Lung (tissue), 12 donors: ENCODE results near the gene SOBP. TPM values are rescaled to one million over a fixed set of nuclear protein-coding genes. Genes with fewer than 3 reads are reported as not detected.

Source experiments
- ATAC-seq: fragments of 200-7000 bp; cut with Tn5 transposase; one replicate; pipeline ENCODE4 v1.9.1; 2020; ENCODE audit warnings: moderate number of reproducible peaks; ENCODE audit not compliant: insufficient read depth, low FRiP score
- DNase-seq, 3 donors: peaks; one replicate each; pipeline ENCODE4 v3.0.0-alpha.2; 2013 to 2017
- H3K27ac ChIP-seq, 2 donors: one replicate each; pipeline ENCODE4 v1.5.1; 2013; ENCODE audit warnings: mild to moderate bottlenecking in 2 of 2, moderate library complexity in 2 of 2, control low read depth in 1 of 2, inconsistent platforms in 1 of 2, low read depth in 1 of 2, low read length in 1 of 2
- H3K27me3 ChIP-seq, 3 donors: one replicate each; pipeline ENCODE4 v1.5.1; 2013; ENCODE audit warnings: low read length in 2 of 3; ENCODE audit not compliant: control insufficient read depth in 3 of 3, insufficient read depth in 3 of 3
- H3K36me3 ChIP-seq, 4 donors: one replicate each; pipeline ENCODE4 v1.5.1; 2013; ENCODE audit warnings: low read length in 4 of 4, mild to moderate bottlenecking in 1 of 4, moderate library complexity in 1 of 4; ENCODE audit not compliant: control insufficient read depth in 4 of 4, insufficient read depth in 4 of 4
- H3K4me1 ChIP-seq, 5 donors: one replicate each; pipeline ENCODE4 v1.5.1; 2013; ENCODE audit warnings: low read length in 5 of 5, mild to moderate bottlenecking in 2 of 5, moderate library complexity in 1 of 5; ENCODE audit not compliant: control insufficient read depth in 5 of 5, insufficient read depth in 5 of 5
- H3K4me3 ChIP-seq: one replicate; pipeline ENCODE4 v1.5.1; 2013; ENCODE audit warnings: mild to moderate bottlenecking, control low read depth, moderate library complexity
- H3K9ac ChIP-seq, 2 donors: one replicate each; pipeline ENCODE4 v1.5.1; 2013; ENCODE audit warnings: low read length in 2 of 2, control low read depth in 1 of 2; ENCODE audit not compliant: insufficient read depth in 1 of 2
- H3K9me3 ChIP-seq, 4 donors: one replicate each; pipeline ENCODE4 v1.5.1; 2013; ENCODE audit warnings: low read length in 3 of 4, mild to moderate bottlenecking in 1 of 4, moderate library complexity in 1 of 4; ENCODE audit not compliant: control insufficient read depth in 4 of 4, insufficient read depth in 3 of 4
- WGBS, 2 donors: extraction: QIAGEN DNeasy Blood & Tissue Kit; methylation state at CpG; one replicate each; pipeline ENCODE4 v1.1.7; 2013; 5-methylcytosine and 5-hydroxymethylcytosine counted together
- polyA plus RNA-seq, 2 donors: library from polyadenylated mRNA; stranded (reverse); fragments of 200-250 nt; gene quantifications; one replicate each; pipeline ENCODE4 v1.2.1, GENCODE V29; 2013
- total RNA-seq, 2 donors: library from RNA; depleted of rRNA in 1 of 2; stranded (reverse); fragments of >200 nt in 1 of 2; gene quantifications; one replicate each; pipeline ENCODE4 v1.2.1, GENCODE V29; 2014 to 2021
- TF ChIP-seq, protein P1 (sequence below): IDR thresholded peaks from 2 replicates; pipeline ENCODE4 v1.5.1; 2012; ENCODE audit warnings: mild to moderate bottlenecking; ENCODE audit errors: control extremely low read depth, extremely low read depth
- donor health status: control.
- donor health status: control.
- donor health status: Bipolar disorder and iron deficiency.
- donor health status: healthy.
- donor health status: DM: yes; HTN: yes; CAD: no.

Gene SOBP
- total and polyA plus RNA-seq, 4 donors = 1.6 to 14.5 (median 5.8) TPM

- no peak overlapping the region for H3K4me3 ChIP-seq
- DNase-seq = peak in 1 of 3 donors; percentile 35
- peak overlapping the region; percentile 35 to 67 for H3K27ac ChIP-seq
- H3K9ac ChIP-seq = no peak overlapping the region
- no peaks in the 10 kb centered on the region for H3K36me3 ChIP-seq
- H3K9me3 ChIP-seq = peaks cover 0 to 2% (median 0%) of the 10 kb centered on the region in 4 donors
- ATAC-seq = no peak
- WGBS, 2 donors = 36 to 65% methylated on average over 2 of the region's 2 CpGs
- H3K27me3 ChIP-seq = no peaks in the 10 kb centered on the region
- TF ChIP-seq, protein P1, sequence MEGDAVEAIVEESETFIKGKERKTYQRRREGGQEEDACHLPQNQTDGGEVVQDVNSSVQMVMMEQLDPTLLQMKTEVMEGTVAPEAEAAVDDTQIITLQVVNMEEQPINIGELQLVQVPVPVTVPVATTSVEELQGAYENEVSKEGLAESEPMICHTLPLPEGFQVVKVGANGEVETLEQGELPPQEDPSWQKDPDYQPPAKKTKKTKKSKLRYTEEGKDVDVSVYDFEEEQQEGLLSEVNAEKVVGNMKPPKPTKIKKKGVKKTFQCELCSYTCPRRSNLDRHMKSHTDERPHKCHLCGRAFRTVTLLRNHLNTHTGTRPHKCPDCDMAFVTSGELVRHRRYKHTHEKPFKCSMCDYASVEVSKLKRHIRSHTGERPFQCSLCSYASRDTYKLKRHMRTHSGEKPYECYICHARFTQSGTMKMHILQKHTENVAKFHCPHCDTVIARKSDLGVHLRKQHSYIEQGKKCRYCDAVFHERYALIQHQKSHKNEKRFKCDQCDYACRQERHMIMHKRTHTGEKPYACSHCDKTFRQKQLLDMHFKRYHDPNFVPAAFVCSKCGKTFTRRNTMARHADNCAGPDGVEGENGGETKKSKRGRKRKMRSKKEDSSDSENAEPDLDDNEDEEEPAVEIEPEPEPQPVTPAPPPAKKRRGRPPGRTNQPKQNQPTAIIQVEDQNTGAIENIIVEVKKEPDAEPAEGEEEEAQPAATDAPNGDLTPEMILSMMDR = no peak
- peaks cover 4 to 55% (median 23%) of the 10 kb centered on the region in 5 donors for H3K4me1 ChIP-seq
Observed at GRCh38 chr6:107495971-107496370, 6.1 kb downstream of the SOBP start.

GRCh38 chr6:107496892-107497684, 7.2 kb downstream of the SOBP start:
- Histone ChIP-seq H3K36me3 (no peaks in the 10 kb centered on the region), H3K4me3 (no peak overlapping the region), H3K9me3 (peaks cover 0 to 2% (median 0%) of the 10 kb centered on the region in 4 donors), H3K9ac (no peak overlapping the region), H3K27me3 (no peaks in the 10 kb centered on the region), H3K4me1 (peaks cover 4 to 46% (median 28%) of the 10 kb centered on the region in 5 donors), H3K27ac (peak overlapping the region in 1 of 2 donors; percentile 4)
- WGBS, 2 donors = 95 to 98% methylated on average over 1 of the region's 1 CpG
- TF ChIP-seq, protein P1 = no peak
- ATAC-seq = no peak
- DNase-seq = no peak

GRCh38 chr6:107504270-107505026, 14.5 kb downstream of the SOBP start:
- H3K4me1 ChIP-seq = peaks cover 0 to 8% (median 0%) of the 10 kb centered on the region in 5 donors
- no peak overlapping the region for H3K4me3 ChIP-seq
- TF ChIP-seq, protein P1 = no peak
- no peaks in the 10 kb centered on the region for H3K27me3 ChIP-seq
- H3K9ac ChIP-seq = no peak overlapping the region
- 70 to 79% methylated on average over 4 of the region's 4 CpGs for WGBS, 2 donors
- ATAC-seq (no peak), DNase-seq (no peak)
- H3K27ac ChIP-seq = no peak overlapping the region
- H3K9me3 ChIP-seq = no peaks in the 10 kb centered on the region
- peaks cover 0 to 4% (median 2%) of the 10 kb centered on the region in 4 donors for H3K36me3 ChIP-seq
